T-helper 1 cell treated with Interleukin-12 subunit alpha and Interleukin-12 subunit beta and Interleukin-4 antibody, amounts not matched to agents 30 μg/mL and 1 μg/mL, for 36 hours (primary cell): ENCODE measurements around the gene SLC1A7.

Source experiments
- H3K27ac Mint-ChIP-seq: one replicate; pipeline ENCODE4 v1.8.0; 2021; ENCODE audit warnings: mild to moderate bottlenecking, mixed read lengths
- H3K27me3 Mint-ChIP-seq: one replicate; pipeline ENCODE4 v1.8.0; 2021; ENCODE audit warnings: low read depth, mixed read lengths
- H3K36me3 Mint-ChIP-seq: one replicate; pipeline ENCODE4 v1.8.0; 2021; ENCODE audit warnings: low read depth, mixed read lengths
- H3K4me1 Mint-ChIP-seq: one replicate; pipeline ENCODE4 v1.8.0; 2021; ENCODE audit warnings: low read depth, mixed read lengths
- H3K4me3 Mint-ChIP-seq: one replicate; pipeline ENCODE4 v1.8.0; 2021; ENCODE audit warnings: mild to moderate bottlenecking, moderate library complexity, mixed read lengths
- H3K9me3 Mint-ChIP-seq: one replicate; pipeline ENCODE4 v1.8.0; 2021; ENCODE audit warnings: mixed read lengths

Gene SLC1A7

DNA sequence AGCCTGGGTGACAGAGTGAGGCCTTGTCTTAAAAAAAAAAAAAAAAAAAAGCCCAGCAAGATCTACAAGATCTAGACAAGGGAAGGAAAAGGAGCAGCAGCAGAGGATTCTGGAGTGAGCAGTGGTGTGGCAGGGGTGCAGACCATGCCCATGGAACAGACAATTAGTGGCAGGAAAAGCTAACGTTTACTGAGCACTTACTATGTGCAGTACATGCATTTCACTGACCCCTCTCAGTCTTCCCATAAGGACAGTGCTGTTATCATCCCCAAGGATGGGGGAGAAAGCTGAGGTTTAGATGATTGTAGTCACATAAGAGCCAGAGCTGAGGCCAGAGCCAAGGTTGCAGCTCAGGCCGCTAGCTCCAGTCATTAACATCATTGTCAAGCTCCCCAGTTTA lies 74.6 kb downstream of the SLC1A7 start:
- H3K36me3 Mint-ChIP-seq = no peaks in the 10 kb centered on the region

DNA sequence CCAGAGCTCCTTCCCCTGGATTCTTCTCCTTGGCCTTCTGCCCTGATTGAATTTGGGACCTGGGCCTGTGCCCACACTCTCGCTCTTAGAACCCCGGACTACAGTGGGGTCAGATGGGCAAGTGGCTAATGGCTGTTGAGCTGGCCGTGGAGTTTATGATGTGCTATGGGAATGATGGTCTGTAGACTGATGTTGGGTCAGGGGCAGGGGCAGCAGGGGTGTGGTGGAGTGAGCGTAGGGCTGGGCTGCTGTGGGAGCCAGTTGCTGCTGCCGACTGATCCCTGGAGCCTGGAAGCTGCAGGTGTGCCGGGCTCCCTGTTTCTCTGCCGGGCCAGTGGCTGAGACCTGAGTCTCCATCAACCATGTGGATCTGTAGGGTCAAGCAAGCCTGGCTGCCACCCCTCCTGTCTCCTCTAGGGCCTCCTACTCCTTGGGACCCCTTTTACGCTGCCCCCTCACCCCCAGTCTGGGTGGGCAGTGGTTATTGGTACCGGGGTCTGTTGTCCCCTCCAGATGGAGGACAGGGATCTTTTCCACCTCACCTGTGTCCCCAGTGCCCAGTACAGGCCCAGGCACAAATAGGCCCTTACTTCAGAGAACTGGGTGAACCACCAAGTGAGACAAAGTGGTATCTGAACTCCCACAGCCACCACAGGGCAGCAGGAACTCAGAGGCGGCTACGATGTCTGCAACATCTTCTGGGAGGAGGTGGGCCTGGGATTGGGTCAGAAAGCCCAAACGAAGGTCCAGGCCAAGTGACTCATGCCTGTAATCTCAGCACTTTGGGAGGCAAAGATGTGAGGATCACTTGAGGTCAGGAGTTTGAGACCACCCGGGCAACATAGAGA lies 75.3 kb downstream of the SLC1A7 start:
- H3K9me3 Mint-ChIP-seq = no peaks in the 10 kb centered on the region
- H3K27me3 Mint-ChIP-seq = peaks cover 30% of the 10 kb centered on the region
- no peak overlapping the region for H3K27ac Mint-ChIP-seq
- H3K36me3 Mint-ChIP-seq = no peaks in the 10 kb centered on the region
- H3K4me3 Mint-ChIP-seq = no peak overlapping the region
- H3K4me1 Mint-ChIP-seq = no peaks in the 10 kb centered on the region

More for the DNA sequence above, 74.6 kb downstream of the SLC1A7 start:
- Mint-ChIP-seq H3K4me3 (no peak overlapping the region), H3K9me3 (no peaks in the 10 kb centered on the region), H3K4me1 (no peaks in the 10 kb centered on the region), H3K27me3 (peaks cover 25% of the 10 kb centered on the region), H3K27ac (no peak overlapping the region)

DNA sequence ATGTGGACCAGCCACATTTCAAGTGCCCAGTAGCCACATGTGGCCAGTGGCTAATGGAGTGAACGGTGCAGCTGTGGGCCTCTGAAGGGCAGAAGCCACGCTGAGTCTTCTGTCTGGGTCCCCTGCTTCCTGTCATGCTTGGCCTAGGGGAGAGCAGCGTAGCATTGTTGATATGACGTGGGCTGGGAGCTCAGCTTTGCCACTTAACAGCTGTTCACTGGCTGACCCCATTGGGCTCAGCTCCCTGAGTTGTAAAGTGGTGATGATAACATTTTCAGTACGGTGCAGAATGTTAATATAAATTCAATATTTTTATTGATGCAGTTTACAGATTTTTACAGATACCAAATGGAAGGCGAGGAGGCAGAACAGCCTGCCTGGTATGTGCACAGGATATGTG lies 76.0 kb downstream of the SLC1A7 start:
- H3K27ac Mint-ChIP-seq = no peak overlapping the region
- H3K36me3 Mint-ChIP-seq = no peaks in the 10 kb centered on the region
- H3K9me3 Mint-ChIP-seq = no peaks in the 10 kb centered on the region
- H3K4me3 Mint-ChIP-seq = no peak overlapping the region
- peaks cover 31% of the 10 kb centered on the region for H3K27me3 Mint-ChIP-seq
- H3K4me1 Mint-ChIP-seq = no peaks in the 10 kb centered on the region

DNA sequence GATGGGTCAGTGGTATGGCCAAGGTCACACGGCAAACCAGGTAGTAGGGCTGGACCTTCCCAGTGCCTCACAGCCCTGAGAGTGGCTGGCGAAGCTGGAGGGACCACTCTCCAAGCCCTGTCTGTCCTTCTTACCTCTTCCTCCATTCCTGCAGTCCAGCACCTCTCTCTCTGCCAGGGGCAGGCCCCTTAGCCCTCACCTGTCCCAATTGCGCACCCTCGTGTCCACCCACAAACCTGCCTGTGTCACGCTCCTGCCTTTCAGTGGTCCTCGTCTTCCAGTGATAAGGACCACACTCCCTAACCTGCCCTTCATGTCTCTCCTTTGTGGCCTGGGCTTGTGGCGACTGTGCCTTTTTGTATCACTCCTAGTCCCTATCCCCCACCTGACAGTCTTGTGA lies 77.0 kb downstream of the SLC1A7 start:
- Mint-ChIP-seq H3K36me3 (no peaks in the 10 kb centered on the region), H3K4me3 (no peak overlapping the region), H3K27me3 (peaks cover 42% of the 10 kb centered on the region), H3K4me1 (no peaks in the 10 kb centered on the region), H3K27ac (no peak overlapping the region), H3K9me3 (no peaks in the 10 kb centered on the region)

GRCh38 chr1:53063744-53064515 lies 78.5 kb downstream of the SLC1A7 start:
- no peaks in the 10 kb centered on the region for H3K36me3 Mint-ChIP-seq
- no peak overlapping the region for H3K4me3 Mint-ChIP-seq
- H3K27me3 Mint-ChIP-seq = peaks cover 57% of the 10 kb centered on the region
- H3K4me1 Mint-ChIP-seq = no peaks in the 10 kb centered on the region
- no peak overlapping the region for H3K27ac Mint-ChIP-seq
- H3K9me3 Mint-ChIP-seq = no peaks in the 10 kb centered on the region

DNA sequence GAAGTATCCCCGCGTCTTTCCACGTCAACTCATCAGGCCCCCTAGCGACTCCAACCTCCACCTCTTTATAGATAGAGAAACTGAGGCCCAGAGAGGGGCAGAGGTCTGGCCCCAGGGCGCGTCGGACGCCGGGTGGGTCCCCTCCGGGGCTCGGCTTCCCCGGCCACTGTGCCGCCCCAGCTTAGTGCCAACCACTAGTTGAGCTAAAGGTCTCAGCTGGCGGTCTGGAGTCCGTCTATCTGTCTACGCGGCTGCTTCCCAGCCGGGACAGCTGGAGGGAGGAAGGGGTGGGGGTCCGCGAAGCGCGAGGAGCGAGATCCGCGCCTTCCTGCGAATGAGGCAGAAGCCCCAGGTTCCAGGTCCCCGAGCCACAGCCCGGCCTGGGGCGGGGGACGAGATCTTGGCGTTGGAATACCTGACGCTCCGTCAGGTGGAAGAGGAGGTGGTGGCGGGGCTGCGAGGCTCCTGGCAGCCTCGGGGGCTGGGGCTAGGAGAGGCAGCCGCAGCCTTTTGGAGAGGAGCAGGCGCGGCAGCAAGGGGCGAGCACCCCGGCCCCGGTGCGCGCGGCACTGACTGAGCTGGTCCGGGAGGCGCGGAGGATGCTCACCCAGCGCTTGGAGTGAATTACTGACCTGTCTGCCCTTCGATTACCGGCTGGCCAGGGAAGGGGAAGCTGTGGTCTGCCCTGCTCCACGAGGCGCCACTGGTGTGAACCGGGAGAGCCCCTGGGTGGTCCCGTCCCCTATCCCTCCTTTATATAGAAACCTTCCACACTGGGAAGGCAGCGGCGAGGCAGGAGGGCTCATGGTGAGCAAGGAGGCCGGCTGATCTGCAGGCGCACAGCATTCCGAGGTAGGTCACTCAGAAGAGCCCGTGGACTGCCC lies 79.5 kb downstream of the SLC1A7 start:
- Mint-ChIP-seq H3K4me1 (no peaks in the 10 kb centered on the region), H3K36me3 (no peaks in the 10 kb centered on the region), H3K27me3 (peaks cover 61% of the 10 kb centered on the region), H3K9me3 (no peaks in the 10 kb centered on the region), H3K4me3 (no peak overlapping the region), H3K27ac (no peak overlapping the region)

- Mint-ChIP-seq H3K36me3 (no peaks in the 10 kb centered on the region), H3K27ac (no peak within 1 kb of the TSS), H3K4me1 (no peaks in the 10 kb centered on the region), H3K27me3 (peaks cover 66% of the 10 kb centered on the region), H3K4me3 (no peak within 1 kb of the TSS), H3K9me3 (no peaks in the 10 kb centered on the region)
These were observed 80.4 kb downstream of the SLC1A7 start, which contains the start of gene PODN for GRCh38 chr1:53061859-53062707. Gene PODN (plus strand): TSS chr1:53062213. CDS start chr1:53069856, 7,643 bp downstream.

DNA sequence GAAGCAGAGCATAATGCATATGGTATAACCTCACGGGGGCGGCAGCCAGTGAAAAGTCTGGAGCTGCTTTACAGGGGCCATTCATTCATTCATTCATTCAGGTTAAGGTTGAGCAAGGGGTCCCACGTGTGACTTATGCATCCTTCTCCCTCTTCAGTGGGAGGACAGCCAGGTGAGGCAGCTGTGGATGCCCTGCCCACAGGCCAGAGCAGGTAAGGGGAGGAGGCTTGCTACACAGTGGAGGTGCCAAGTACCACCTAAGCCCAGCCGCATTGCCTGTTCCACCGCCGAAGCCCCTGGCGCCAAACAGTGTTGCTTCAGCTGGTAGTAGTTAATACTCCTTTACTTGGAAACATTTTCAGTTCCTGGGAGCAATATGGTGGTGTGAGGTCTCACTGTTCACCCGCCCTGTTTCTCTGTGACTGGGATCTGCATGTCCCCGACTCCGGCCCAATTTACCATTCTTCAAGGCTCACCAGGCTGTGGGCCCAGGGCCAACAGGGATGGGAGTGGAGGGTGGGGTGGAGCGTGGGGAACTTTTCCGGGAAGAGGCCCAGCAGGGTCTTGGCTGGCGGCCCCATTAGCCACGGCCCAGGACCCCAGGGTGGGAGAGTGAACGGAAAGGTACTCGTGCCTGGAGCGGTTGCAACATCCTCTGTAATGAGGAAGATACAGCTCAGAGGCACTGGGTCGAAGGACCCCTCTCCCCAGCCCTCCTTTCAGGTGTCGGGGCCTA lies 81.1 kb downstream of the SLC1A7 start:
- no peak overlapping the region for H3K4me3 Mint-ChIP-seq
- no peak overlapping the region for H3K27ac Mint-ChIP-seq
- no peaks in the 10 kb centered on the region for H3K9me3 Mint-ChIP-seq
- peaks cover 66% of the 10 kb centered on the region for H3K27me3 Mint-ChIP-seq
- no peaks in the 10 kb centered on the region for H3K4me1 Mint-ChIP-seq
- no peaks in the 10 kb centered on the region for H3K36me3 Mint-ChIP-seq

- no peaks in the 10 kb centered on the region for H3K36me3 Mint-ChIP-seq
- no peak overlapping the region for H3K4me3 Mint-ChIP-seq
- H3K27ac Mint-ChIP-seq = no peak overlapping the region
- peaks cover 64% of the 10 kb centered on the region for H3K27me3 Mint-ChIP-seq
- no peaks in the 10 kb centered on the region for H3K9me3 Mint-ChIP-seq
- H3K4me1 Mint-ChIP-seq = no peaks in the 10 kb centered on the region
These were observed 81.9 kb downstream of the SLC1A7 start for GRCh38 chr1:53060579-53060978.

GRCh38 chr1:53057127-53057526 lies 85.3 kb downstream of the SLC1A7 start:
- Mint-ChIP-seq H3K36me3 (peaks cover 17% of the 10 kb centered on the region), H3K27me3 (peaks cover 36% of the 10 kb centered on the region), H3K4me1 (no peaks in the 10 kb centered on the region), H3K9me3 (no peaks in the 10 kb centered on the region), H3K27ac (no peak overlapping the region), H3K4me3 (no peak overlapping the region)

DNA sequence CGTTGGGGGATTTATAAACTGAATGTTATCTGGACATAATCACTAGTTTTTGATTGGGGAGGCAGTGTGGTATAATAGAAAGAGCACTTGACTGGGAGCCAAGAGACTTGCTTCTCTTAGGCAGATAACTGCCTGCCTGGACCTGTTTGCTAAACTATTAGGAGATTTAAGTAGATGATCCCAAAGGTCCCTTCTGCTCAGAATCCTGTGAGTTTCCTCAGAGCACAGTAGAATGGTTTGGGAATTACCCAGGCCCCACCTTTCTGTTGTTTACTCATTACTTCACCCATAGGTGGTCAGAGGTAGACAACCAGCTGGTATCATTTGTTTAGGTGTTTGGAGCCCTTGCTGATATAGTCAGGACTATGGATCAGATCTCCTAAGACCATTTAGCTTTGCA lies 90.8 kb downstream of the SLC1A7 start:
- no peaks in the 10 kb centered on the region for H3K27me3 Mint-ChIP-seq
- H3K27ac Mint-ChIP-seq = no peak overlapping the region
- H3K4me1 Mint-ChIP-seq = peaks cover 6% of the 10 kb centered on the region
- no peaks in the 10 kb centered on the region for H3K9me3 Mint-ChIP-seq
- peaks cover 35% of the 10 kb centered on the region for H3K36me3 Mint-ChIP-seq
- H3K4me3 Mint-ChIP-seq = no peak overlapping the region

GRCh38 chr1:53050310-53050709 lies 92.1 kb downstream of the SLC1A7 start:
- Mint-ChIP-seq H3K36me3 (peaks cover 36% of the 10 kb centered on the region), H3K27me3 (no peaks in the 10 kb centered on the region), H3K4me3 (no peak overlapping the region), H3K27ac (no peak overlapping the region), H3K4me1 (peaks cover 6% of the 10 kb centered on the region), H3K9me3 (no peaks in the 10 kb centered on the region)

GRCh38 chr1:53049574-53049967 lies 92.9 kb downstream of the SLC1A7 start:
- Mint-ChIP-seq H3K4me1 (peaks cover 6% of the 10 kb centered on the region), H3K27ac (no peak overlapping the region), H3K36me3 (peaks cover 39% of the 10 kb centered on the region), H3K9me3 (no peaks in the 10 kb centered on the region), H3K4me3 (no peak overlapping the region), H3K27me3 (no peaks in the 10 kb centered on the region)
